H1 (cell line): Measurements from ENCODE around the gene HOXD1. TPM values are rescaled to one million over a fixed set of nuclear protein-coding genes. Genes with fewer than 3 reads are reported as not detected.
A peak's percentile ranks its signal among the peaks of the same experiment; 100 is the strongest.

Experiments
- BCL11A ChIP-seq, 2 experiments: IDR thresholded peaks; one replicate each; pipeline ENCODE4 v1.6.1; 2011; ENCODE audit warnings: low read depth in 2 of 2, low read length in 2 of 2, mild to moderate bottlenecking in 2 of 2
- CBX8 ChIP-seq: fragments of 300-800, 300-1000 bp; sonication (generic); IDR thresholded peaks from 2 replicates; pipeline ENCODE4 v1.7.1; 2016; ENCODE audit warnings: low read depth, low read length, borderline replicate concordance
- CTBP2 ChIP-seq: IDR thresholded peaks from 2 replicates; pipeline ENCODE4 v1.7.0; 2011; ENCODE audit warnings: borderline replicate concordance, mild to moderate bottlenecking, moderate library complexity, mixed read lengths, low read length; ENCODE audit not compliant: insufficient read depth, insufficient read length
- E2F6 ChIP-seq: IDR thresholded peaks from 2 replicates; pipeline ENCODE4 v1.6.1; 2012; ENCODE audit warnings: inconsistent platforms
- EGR1 ChIP-seq: IDR thresholded peaks from 2 replicates; pipeline ENCODE4 v1.6.1; 2011; ENCODE audit warnings: low read depth, low read length, borderline replicate concordance
- EZH2 ChIP-seq: fragments of 200-600 bp; sonication (generic); IDR thresholded peaks from 2 replicates; pipeline ENCODE4 v1.7.1; 2012; ENCODE audit warnings: low read depth, mild to moderate bottlenecking, moderate library complexity, low read length, inconsistent platforms; ENCODE audit not compliant: severe bottlenecking
- MAX ChIP-seq: IDR thresholded peaks from 2 replicates; pipeline ENCODE4 v1.6.1; 2012; ENCODE audit warnings: inconsistent platforms
- POLR2AphosphoS5 ChIP-seq: IDR thresholded peaks from 2 replicates; pipeline ENCODE4 v1.6.1; 2011; ENCODE audit warnings: low read depth, low read length
- RFX5 ChIP-seq: IDR thresholded peaks from 2 replicates; pipeline ENCODE4 v1.6.1; 2011; ENCODE audit warnings: low read depth, low read length, improper control_type of control experiment, borderline replicate concordance
- RNF2 ChIP-seq: fragments of 200-900, 300-1000 bp; sonication (generic); IDR thresholded peaks from 2 replicates; pipeline ENCODE4 v1.7.1; 2016; ENCODE audit warnings: borderline replicate concordance, low read depth, mild to moderate bottlenecking, antibody characterized with exemption, low read length; ENCODE audit not compliant: poor library complexity, severe bottlenecking; ENCODE audit errors: missing control alignments
- SP2 ChIP-seq: IDR thresholded peaks from 2 replicates; pipeline ENCODE4 v1.6.1; 2012; ENCODE audit warnings: mild to moderate bottlenecking, low read length, inconsistent platforms
- TBP ChIP-seq: IDR thresholded peaks from 2 replicates; pipeline ENCODE4 v1.6.1; 2011; ENCODE audit warnings: low read depth, low read length, improper control_type of control experiment
- polyA plus RNA-seq, 7 experiments: library from polyadenylated mRNA; depleted of rRNA in 3 of 7; stranded (reverse) in 5 of 7; unstranded in 2 of 7; fragments of >200 nt in 5 of 7; fragments of 200-250 nt in 2 of 7; gene quantifications; 1 replicate in 5 of 7; 2 replicates in 1 of 7; 4 replicates in 1 of 7; pipeline versions ENCODE4 v1.2.1 to v1.2.3, GENCODE V29; 2011 to 2013; ENCODE audit warnings: missing spikeins in 2 of 7, mixed read lengths in 2 of 7
- total RNA-seq: library from RNA; stranded (reverse); fragmentation: NEBNext Ultra II Directional; extraction: Animal tissue kit (Norgen Biotek cat#: 25700); gene quantifications from 2 replicates; pipeline ENCODE4 v1.2.1, GENCODE V29; 2021
- TF ChIP-seq, protein P1 (sequence below): IDR thresholded peaks from 2 replicates; pipeline ENCODE4 v1.6.1; 2011; ENCODE audit warnings: low read length, improper control_type of control experiment

The HOXD1 gene
- total and polyA plus RNA-seq, 2 of the 8 experiments (the other 6 are each of a cell fraction or from before 2014, with no cell fraction given) = 0.03 TPM; not detected in 1

DNA sequence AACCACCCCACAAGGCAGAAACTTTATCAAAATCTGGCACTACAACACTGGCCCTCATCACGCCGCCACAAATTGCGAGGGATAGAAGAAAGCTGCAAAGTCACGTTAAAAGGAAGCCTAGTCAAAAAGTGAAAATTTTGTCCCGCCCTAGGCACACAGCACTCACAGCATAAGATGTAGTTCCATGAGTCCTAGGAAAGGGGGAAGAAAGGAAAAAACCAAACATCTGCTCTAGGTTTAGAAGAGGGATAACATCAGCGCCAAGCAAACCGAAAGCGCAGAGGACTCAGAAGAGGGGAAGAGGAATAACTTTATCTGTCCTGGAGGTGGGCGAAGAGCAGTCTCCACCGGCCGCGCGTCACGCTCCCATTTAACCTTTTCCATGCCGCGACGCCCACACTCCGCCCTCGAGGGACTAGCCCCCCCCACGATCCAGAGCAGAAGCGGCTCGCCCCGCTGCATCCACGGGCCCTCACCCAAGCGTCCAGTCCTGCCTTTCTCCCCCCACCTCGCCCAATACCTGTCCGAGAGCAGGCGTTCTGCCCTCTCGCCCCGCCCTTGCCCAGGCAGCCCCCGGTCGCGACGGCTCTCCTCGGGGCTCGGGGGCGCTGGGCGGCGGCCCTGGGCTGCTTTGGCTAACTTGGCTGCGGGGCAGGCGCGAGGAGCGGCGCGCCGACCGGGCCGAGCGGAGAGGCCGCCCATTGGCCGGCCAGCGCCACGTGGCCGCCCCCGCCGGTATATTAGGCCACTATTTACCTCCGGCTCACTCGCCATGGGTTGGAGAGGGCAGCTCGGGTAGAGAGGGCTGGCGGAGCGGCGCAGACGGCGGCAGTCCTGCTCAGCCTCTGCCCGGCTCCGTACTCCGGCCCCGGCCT is at the start of gene HOXD1 (continued):
- TF ChIP-seq, protein P1, sequence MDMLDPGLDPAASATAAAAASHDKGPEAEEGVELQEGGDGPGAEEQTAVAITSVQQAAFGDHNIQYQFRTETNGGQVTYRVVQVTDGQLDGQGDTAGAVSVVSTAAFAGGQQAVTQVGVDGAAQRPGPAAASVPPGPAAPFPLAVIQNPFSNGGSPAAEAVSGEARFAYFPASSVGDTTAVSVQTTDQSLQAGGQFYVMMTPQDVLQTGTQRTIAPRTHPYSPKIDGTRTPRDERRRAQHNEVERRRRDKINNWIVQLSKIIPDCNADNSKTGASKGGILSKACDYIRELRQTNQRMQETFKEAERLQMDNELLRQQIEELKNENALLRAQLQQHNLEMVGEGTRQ = peak; percentile 93
- TF ChIP-seq RNF2 (peak; percentile 58), POLR2AphosphoS5 (no peak), MAX (peak; percentile 40), BCL11A (IDR thresholded peaks at IDR 0.05; ENCODE audit: low read depth in 2 of 2, low read length in 2 of 2) (no peak), RFX5 (no peak), EGR1 (no peak), E2F6 (no peak; the same call in 1 of the 2 replicates), TBP (peak; percentile 80), CTBP2 (no peak), EZH2 (peak; percentile 71), SP2 (no peak), CBX8 (no peak)
